GM12801 (cell line): Measurements from ENCODE around the gene COX19.

Source experiments
- TF ChIP-seq, protein P1 (sequence below): IDR thresholded peaks from one replicate; pipeline ENCODE4 v1.5.1; 2011; ENCODE audit warnings: control low read depth; ENCODE audit not compliant: insufficient read length; ENCODE audit errors: extremely low read depth

Gene COX19

DNA sequence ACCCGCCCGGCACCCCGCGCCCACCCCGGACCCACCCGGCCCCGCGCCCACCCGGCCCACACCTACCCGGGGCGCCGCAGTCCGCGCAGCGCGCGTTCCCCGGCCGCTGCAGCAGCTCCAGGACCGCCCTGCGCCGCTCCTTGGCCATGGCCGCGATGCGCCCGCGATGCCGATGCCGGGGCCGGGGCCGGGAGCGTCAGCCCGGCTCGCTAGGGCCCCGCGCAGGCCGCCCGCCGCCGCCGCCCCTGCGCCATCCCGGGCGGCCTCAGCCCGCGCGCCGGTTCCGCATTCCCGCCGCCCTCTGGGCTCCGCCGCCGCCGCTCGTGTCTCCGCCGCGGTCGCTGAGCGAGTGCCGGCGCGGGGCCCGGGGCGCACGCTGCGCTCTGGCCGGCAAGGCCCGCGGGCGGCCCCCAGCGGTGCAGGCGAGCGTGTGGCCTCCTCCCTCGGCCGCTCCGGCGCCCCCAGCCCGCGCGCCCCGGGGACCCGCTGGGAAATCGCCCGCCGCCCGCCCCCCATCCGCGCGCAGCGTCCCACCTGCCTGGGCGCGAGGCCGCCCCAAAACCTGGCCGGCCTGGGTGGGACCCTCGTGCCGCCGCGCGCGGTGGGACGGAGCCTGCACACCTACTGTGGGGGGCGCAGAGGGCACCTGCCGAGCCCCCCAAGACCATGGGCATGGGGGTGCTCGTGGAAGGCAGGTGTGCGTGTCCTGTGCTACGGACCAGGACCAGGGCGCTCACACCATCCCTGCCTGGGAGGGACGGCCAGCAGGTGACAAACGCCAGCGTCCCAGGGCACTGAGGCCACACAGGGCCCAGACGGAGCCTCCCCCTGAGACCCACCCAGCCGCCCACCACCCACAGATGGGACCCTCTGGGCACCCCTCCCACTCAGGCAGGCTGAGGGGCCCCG is 20.8 kb downstream of the COX19 start, which contains the start of gene ADAP1:
Gene ADAP1, minus strand, starts transcription at position 351 of the 909 bp plus-strand sequence. Its CDS starts 203 bp downstream, at position 148.
- TF ChIP-seq, protein P1, sequence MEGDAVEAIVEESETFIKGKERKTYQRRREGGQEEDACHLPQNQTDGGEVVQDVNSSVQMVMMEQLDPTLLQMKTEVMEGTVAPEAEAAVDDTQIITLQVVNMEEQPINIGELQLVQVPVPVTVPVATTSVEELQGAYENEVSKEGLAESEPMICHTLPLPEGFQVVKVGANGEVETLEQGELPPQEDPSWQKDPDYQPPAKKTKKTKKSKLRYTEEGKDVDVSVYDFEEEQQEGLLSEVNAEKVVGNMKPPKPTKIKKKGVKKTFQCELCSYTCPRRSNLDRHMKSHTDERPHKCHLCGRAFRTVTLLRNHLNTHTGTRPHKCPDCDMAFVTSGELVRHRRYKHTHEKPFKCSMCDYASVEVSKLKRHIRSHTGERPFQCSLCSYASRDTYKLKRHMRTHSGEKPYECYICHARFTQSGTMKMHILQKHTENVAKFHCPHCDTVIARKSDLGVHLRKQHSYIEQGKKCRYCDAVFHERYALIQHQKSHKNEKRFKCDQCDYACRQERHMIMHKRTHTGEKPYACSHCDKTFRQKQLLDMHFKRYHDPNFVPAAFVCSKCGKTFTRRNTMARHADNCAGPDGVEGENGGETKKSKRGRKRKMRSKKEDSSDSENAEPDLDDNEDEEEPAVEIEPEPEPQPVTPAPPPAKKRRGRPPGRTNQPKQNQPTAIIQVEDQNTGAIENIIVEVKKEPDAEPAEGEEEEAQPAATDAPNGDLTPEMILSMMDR = no peak

DNA sequence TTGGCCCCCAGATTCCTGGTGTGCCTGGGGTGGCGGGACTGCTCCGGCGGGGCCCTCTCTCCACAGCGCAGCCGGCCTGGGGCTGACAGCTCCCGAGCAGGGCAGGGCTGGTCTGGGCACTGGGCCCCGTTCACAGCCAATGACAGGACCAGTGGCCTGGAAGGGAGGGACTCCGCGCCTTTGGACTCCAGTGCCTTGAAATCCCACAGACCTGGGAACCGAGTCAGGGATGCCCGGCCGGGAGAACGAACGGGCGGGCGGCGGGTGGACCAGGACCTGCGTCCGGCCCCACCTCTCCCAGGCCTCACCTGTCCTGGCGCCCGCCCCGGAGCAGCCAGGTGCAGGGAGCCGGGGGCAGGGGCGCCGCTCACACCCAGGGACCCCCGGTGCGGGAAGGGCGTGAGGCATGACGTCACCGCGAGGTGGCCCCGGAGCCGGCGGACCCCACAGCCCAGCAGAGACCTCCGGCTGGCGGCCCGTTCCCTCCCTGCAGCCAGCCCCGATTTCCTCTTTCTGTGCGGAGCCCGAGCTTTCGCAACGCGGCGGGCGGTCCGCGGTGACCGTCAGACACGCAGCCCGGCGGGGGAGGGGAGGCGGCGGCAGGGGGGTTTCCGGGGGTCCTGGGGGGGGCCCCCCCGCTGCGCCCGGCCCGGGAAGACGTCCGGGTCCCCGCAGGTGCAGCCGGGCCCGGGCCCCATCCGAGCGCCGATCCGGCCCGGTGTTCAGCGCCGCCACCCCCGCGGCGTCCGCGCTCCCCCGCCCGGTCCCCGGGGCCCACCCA is 21.6 kb downstream of the COX19 start:
- TF ChIP-seq, protein P1 = no peak

DNA sequence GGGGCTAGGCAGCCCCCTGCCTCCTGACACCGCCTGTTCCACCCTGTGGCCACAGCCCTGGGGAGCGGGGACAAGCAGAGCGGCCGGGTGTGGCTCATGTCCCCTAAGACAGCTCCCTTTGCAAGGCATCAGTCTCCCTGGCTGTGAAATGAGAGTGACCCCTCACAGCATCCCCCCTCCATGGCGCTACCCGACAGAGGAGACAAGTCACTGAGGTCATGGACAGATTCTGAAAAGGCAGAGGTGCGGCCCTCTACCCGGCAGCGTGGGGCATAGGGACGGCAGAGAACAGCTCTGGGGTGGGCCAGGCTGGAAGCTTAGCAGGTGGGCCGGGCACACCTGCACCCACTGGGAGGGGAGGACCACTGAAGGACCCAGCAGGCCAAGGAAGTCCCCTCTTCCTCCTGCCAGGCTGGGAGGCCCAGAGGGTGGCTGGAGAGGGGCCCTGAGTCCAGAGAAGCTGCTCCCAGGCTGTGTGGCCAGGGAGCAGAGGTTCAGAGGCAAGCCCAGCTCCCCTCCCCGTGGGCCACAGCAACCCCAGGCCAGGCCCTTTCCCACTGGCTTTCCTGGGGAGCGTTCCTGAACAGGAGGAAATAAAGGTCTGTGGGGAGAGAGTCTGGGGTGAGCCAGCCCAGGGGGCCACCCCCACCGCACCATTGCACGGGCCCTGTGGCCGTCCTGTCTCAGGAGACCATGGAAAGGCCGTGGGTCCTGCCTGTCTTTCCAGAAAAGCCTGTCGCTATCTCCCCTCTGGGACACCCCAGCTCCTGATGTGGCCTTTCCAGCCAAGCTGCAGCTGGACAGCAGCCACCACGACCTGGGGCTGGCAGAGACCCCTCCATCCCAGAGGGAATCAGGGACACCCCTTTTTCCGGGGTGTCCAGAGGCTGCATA is 22.6 kb downstream of the COX19 start:
- TF ChIP-seq, protein P1 = no peak

DNA sequence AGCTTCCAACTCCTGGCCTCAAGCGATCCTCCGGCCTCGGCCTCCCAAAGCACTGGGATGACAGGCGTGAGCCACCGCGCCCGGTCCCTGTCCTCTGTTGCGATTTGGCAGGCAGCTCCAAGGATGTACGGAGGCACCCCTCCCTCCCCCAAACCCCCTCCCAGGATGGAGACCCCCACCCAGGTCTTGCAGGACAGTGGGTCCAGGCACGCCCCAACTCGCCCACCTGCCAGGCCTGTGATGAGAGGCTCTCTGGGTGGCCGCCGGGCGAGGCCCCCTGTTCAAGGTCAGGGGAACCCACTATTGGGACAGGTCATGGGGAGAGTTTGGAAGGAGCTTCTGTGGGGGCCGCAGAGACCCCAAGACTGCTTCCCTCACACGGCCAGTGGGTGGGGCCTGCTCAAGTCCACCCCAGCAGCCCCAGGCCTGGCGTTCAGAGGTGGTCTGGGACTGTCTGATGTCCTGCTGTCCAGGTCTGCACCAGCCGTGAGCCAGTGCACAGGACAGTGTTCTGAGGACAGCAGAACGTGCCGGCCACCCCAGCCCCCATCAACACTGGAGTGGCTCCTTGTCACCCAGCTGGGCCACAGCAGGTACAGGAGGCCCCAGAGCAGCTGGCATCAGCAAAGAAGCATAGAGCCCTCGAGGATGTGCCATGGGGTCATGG is 23.3 kb downstream of the COX19 start:
- TF ChIP-seq, protein P1 = no peak

DNA sequence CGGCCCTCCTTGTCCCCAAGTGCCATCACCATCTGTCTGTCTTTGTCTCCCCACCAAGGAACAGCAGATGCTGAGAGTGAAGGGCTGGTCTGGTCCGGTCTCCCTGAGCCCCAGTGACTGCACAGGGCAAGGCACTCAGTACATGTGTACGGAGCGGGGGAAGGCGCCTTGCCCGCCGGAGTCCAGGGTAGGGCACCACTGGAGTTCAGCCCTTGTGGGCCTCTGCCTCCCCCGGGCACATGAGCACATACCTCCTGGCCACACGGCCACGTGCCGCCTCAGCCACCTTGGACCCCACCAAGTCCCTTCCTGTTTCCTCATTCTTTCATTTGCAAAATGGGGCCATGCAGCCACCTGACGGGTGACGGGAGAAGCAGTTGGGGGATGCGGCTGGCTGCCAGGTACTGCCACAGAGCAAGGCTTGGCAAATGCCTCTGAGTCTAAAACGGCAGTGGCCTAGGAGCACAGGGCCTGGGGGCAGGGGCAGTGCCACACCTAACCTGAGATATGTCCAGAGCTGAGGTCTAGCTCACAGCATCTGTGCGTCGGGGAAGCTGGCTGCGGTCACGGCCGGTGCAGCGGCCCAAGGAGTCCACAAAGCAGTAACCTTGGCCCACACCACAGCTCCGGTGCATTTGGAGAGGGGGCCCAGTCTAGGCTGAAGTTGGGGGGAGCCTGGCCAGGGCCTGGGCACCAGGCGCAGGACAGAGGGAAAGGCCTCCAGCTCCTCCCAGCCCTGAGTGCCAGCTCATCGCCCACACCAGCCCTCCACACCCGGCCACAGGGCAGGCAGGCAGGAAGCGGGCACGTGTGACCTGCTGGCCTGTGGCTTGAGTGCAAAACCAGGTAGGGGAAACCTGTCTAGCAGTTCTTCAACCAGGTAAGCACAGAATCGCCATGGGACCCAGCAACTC is 26.1 kb downstream of the COX19 start:
- TF ChIP-seq, protein P1 = no peak
